GM18867 (cell line): Measurements from ENCODE around the gene ADGRG2.
"Not testable (repeated sequence)": the region's sequence is repeated elsewhere in the genome, so short reads cannot be mapped to it uniquely, and the experiment has no call there.

Experiments
- ATAC-seq: cut with Tn5 transposase; IDR thresholded peaks from one replicate; pipeline ENCODE4 v1.9.1; 2021; ENCODE audit warnings: mild to moderate bottlenecking, moderate library complexity; ENCODE audit not compliant: unreplicated experiment

Gene ADGRG2

DNA sequence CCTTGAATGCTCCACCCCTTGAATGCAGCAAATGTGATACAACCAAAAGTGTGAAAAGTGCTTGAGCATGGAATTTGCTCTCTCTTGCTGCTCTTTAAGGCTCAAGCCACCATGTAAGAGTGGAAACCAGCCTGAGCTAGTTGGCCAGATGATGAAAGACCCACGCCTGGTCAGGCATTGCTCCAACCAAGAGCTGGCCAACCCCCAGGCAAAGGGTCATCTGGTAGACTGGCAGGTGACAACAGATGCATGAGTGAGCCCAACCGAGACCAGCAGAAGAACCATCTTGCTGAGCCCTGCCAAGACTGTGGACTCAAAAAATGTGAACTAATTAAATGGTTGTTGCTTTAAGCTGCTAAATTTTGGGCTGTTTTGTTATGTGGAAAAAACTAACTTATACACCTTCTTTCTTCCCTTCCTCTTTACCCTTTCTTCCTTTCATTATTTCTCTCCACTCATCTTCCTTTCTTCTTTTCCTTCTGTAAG is 32.7 kb downstream of the ADGRG2 start:
- no peak for ATAC-seq

DNA sequence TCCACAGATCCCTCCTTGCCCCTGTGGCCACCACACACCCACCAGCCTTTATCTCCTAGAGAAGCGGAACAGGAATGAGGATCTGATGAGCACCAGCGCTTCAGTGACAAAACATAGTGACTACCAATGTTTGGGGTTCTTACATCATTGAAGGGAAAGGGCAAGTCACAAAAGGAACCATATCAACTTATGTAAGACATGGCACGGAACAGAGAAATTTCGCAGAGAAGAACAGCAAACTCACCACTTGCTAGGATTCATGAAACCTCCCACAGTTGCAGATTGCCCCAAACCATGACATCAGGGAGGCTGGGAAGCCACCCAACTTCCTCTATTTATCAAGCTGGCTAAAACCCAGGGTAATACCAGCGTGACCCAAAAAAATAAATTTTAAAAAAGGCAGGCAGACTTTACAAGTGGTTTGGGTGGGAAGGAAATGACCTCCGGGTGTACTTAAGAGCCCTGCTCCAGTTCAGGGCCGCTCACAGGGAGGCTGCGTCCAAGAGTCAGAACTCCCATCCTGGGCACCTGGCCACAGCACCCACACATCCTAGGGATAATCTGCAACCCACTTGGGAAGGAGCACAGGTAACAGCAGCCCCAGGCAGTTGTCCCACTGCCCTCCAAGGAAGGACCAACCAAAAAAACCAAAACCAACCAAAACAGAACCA is 36.0 kb downstream of the ADGRG2 start:
- ATAC-seq: no peak

DNA sequence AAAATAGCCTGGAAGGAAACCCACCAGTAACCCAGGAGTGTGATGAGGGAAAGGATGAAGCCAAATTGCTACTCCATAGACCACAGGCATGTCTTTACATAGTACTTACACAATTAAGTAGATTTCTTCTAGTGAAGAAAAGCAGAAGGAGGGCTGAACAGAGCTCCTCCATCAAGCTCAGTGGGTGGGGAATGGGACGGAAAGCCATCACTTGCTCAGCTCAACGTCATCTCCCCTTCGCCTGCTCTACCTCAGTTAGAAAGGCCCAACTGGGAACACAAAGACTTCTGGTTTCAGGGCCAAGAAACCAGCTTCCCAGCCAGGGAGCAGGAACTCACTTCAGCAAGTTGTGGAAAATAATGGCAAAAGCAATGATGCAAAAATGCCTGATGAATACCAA is 36.6 kb downstream of the ADGRG2 start:
- ATAC-seq: no peak

DNA sequence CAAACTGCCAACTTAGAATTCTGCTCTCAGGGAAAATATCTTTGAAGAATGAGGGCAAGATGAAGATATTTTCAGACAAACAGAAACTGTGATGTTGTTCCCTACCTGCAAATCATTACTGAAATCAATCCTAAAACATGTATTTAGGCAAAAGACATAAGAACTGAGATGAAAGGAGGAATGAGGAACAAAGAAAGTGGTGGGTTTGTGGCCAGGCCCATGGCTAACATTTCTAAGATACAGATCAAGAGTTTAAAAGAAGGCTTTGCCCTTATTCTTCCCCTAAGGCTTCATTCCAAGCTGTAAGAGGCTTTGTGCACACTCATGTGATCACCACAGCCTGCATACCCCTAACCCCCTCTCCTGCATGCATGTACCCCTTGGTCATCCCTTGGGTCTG is 46.5 kb downstream of the ADGRG2 start:
- no peak for ATAC-seq

DNA sequence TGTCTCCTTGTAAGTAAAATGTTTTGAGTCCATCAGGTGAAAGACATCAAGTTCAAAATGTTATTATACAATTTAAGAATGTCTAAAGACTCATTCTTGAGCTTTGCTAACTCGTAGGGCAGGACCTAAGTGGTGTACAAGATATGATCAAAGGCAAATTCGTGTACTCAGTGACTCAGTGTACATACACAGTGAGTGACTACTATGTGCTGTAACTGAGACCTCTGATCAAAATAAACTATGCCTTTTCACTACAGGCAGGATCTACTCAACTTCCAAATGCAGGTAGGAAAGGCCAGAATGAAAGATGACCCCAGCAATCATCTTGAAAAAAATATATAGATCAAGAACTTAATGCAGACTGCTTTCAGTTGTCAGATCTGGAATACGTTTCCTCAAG is 49.9 kb downstream of the ADGRG2 start:
- no peak for ATAC-seq

DNA sequence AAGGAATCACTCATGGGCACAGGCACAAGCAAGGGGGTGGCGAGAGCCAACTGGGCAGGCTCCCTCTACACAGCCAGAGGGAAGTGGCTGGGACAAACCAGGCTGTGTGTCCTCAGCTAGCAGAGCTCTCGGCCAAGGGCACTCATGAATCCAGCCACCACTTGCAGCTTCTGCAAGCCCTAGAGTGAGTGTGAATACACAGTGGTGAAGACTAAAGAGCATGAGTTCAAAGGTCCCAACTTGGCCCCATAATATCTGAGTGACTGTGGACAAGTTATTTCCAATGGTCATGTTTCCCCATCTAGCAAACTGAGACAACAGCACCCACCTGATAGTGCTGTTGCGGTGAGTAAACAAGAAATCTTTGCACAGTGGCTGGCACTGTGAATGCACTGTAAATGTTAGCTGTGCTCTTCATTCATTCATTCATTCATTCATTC is 51.7 kb downstream of the ADGRG2 start:
- no peak for ATAC-seq

DNA sequence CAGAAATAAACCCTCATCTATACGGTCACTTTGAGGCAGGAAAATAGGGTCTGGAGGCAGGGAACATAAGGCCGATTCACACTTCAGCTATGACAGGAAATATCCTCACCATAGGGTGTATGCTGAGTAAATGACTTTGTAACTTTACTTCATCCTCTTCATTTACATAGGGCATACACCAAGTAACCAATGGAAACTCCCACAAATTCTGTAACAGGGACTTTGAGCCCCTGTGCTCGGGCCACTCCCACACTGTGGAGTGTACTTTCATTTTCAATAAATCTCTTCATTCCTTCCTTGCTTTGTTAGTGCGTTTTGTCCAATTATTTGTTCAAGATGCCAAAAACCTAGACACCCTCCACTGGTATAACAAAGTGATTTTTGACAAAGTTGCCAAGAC is 55.3 kb downstream of the ADGRG2 start:
- not testable (repeated sequence) for ATAC-seq

DNA sequence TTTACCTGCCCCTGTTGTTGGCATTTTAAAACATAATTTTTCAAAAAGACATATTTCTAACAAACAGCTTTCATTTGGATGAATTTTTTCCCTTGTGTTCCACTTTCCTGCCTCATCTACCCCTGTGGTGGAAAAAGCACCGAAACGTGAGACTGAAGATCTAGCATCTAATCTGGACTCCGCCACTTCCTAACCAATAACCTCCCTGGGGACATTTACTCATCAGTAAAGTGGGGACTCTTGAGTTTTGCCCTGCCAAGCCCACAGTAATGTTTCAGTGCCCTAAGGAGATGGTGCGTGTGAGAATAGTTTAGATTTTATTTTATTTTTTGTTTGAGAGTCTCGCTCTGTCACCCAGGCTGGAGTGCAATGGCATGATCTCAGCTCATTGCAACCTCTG is 56.7 kb downstream of the ADGRG2 start:
- peak; percentile 58 for ATAC-seq

DNA sequence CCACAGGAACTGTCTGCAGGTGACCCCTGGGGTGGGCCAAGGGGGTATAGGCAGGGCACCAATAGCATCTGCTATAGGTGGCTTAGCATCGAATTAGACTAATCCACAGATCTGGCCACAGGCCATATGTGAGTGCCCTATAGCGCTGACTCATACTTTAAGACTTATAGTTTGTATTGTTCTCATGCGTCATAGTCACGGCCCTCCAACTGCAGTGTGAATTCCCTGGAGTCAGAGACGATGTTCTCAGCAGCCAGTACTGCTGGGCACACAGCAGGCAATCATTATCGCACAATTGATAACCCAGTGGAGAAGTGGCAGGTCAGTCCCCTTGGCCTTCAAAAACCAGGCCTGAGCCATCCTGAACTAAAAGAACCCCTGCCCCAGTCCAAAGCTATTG is 58.1 kb downstream of the ADGRG2 start:
- ATAC-seq: no peak

DNA sequence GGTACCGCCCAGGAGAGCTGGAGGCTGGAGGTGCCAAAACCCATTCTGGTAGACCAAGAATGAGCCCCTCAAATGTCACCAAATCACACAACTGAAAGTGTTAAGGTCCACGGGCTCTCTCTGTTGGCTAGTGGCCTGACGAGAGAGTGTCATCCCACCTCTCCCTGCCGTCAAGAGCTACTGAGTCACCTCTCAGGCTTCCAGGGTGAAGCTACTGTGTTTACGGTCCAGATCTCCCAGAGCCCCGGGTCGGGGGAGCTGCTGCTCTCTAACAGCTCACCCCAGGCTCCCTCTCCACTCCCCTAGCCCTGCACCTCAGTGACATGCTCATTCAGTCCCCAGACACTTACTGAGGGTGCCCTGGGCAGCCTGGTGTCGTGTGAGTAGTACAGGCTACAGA is 59.2 kb downstream of the ADGRG2 start:
- ATAC-seq: no peak

DNA sequence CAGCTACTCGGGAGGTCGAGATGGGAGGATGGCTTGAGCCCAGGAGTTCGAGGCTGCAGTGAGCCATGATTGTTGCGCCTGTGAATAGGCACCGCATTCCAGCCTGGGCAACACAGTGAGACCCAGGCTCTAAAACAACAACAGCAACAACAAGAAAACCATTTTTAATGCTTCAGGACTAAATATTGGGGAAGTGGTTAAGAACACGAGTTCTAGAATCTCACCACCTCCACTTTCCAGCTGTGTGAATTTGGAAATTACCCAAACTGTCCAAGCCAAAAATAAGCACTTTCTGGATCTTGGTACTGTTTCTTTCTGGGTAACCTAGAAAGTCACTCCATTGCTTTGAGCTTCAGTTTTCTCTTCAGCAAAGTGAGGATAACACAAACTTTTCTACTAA is 63.2 kb downstream of the ADGRG2 start:
- no peak for ATAC-seq

DNA sequence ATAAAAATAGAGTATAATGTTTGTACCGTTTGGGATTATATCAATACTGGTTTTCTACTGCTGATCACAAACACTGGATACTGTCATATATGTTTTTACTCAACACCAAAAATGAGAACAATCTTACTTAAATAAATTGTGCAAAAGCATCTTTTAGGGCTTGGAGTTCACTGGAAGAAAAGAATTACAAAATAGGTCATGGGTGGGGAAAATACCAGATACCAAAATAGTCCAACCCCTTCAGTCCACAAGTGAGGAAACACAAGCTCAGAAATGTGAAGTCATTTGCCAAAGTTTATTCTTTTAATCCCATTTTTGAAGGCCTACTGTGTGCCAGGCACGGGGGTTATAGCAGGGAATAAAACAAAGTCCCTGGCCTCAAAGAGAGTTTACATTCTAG is 64.4 kb downstream of the ADGRG2 start:
- no peak for ATAC-seq

DNA sequence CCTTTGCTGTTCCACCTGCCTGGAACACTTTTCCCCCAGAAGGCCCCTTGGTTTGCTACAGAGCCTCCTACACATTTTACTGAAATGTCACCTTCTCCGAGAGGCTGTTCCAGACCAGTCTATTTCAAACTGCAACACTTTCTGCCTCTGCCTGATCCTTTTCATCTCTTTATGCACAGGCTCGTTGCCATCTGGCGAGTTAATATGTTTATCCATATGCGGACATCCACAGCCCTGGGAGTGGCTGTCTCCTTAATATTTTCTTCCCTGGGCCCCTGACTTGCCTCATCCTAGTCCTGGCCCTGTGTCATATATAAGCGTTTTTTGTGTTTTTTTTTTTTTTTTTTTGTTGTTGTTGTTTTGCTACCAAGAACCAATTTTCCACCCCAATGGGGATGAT is 73.2 kb downstream of the ADGRG2 start:
- ATAC-seq: no peak

DNA sequence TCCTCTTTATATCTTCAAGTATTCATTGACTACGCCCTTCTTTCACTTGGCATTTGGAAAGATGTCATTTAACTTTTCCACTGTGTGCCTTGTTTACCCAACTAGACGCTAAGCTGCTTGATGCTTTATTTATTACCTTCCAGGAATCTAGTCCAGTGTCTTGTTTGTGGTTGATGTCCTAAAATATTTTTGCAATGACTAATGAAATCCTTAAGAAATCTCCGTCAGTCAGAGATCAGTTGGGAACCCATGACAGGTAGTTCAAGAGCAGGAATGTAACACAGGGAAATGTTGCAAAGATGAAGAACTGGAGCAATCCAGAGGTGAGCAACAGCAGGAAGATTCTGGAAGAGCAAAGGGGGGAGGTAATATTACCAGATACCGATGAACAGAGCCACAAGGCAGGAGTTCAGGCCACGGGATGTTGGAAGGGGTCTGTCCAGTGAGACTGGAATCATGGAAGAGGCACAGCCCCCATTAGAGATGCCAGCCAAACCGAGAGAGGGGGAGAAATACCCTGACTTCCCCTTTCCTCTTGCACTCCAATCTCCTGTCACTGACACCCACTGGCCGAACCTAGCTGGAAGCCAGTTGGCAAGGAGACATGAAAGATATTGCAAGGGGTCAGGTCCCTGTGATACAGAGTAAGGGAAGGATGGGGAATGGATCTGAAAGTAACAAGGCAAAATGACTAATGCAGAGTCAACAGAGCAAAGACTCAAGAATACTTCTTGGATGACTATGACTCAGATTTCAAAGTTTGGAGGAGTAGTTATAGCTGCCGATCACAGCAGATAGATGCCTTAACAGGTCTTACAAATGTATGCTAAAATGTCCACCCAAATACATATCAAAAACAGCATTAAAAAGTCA is 75.7 kb downstream of the ADGRG2 start:
- ATAC-seq: no peak

DNA sequence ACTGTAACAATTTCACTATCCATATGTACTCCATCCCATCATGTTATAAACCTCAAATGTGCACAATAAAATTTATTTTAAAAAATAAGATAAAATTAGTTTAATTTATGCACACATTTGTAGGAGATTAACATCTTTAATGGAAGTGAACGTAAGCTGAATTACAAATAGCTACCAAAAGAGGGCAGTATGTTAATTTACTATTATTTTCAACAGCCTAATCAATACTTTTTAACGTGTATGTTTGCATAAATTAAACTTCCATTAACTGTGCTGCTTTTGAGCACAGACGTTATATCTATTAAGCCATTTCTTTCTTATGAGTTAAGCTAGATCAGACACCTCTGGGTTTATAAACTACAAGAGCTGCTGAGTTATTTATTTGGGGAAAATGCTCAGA is 81.9 kb downstream of the ADGRG2 start:
- ATAC-seq: no peak

DNA sequence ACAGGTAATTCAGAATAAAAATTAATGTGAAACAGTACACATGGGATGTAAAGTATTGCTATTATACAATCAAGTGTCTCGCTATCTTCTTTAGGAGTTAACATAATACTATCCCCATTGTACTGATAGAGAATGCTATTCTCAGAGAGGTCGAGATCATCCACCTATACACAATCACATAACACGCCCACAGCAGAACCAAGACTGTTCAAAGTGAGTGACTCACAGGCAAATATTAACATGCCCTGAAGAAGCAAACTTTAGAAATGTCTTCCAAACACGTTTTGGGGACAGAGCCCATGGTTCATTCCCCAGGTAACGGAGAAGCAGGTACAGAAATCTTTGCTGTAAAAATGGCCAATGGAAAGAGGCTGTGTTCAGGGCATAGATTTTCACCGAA is 88.2 kb downstream of the ADGRG2 start:
- ATAC-seq: no peak

DNA sequence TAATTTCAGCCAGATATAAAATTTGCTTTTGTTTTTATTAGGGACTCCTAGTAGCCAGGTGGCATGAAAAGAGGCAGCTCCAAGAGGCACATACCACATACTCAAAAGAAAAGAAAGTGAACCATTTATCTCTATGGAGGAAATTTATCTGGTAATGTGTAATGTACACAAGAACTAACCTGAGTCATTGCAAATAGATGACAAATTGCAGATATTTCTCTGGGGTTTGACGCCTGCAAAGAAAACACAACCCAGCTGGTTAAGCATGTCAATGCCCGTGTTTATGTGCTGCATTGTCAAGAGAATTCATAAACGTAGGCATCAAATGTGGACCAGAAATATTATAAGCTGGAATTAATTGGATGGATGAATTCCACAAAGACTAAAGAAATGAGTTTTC is 91.5 kb downstream of the ADGRG2 start:
- no peak for ATAC-seq

DNA sequence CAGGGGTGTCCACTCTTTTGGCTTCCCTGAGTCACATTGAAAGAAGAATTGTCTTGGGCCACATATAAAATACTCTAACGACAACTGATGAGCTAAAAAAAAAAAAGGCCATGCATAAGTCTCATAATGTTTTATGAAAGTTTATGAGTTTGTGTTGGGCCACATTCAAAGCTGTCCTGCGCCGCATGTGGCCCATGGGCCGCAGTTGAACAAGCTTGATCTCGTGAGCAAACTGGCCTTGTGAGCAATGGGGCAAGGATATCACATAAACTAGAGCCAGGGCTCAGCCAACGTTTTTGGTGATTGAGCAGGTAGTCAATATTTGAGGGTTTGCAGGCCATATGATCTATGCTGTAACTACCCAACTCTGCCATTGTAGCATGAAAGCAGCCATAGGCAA is 93.7 kb downstream of the ADGRG2 start:
- ATAC-seq: no peak

DNA sequence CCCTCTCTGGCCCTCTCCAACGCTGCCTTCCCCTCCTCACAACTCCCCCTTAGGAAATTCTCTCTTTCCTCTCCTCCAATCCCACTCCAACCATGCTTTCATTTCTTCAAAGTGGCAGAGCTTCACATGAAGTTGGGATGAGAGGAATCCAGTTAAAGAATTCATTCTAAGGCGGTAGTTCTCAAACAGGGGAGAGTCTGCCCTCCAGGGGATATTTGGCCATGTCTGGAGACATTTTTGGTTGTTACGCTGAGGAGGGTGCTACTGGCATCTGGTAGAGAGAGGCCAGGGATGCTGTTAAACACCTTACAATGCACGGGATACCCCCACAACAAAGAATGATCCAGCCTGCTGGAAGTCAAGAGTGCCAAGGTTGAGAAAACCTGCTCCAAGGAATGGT is 97.9 kb downstream of the ADGRG2 start:
- no peak for ATAC-seq

DNA sequence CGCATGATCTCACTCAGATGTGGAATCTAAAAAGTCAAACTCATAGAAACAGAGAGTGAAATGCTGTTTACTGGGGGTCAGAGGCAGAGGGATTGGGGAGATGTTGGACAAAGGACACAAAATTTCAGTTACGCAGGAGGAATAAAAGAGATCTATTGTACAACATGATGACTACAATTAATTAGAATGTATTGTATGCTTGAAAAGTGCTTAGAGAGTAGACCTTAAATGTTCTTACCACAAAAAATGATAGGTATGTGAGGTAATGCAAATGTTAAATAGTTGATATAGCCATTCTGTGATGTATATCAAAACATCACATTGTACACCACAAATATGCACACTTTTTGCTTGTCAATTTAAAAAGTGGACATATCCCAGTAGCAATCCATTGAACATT is 102.3 kb downstream of the ADGRG2 start:
- no peak for ATAC-seq

DNA sequence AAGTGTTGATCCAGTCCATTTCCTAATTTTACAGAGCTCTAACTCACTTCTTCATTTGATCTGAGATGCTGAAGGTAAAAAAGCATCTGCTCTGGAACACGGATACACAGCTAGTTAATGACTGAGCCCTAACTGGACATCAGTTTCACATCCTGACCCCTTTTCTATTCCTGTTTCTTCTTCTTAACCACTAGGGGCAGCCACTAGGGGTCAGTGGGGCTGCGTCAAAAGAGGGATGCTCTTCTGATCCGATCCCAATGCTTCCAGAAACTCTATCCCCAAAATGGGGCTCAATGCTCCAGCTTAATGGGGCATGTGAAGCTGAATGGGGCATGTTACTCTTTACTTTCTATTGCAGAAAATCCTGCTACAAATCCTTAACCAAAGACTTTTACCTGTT is 105.0 kb downstream of the ADGRG2 start:
- peak; percentile 48 for ATAC-seq

DNA sequence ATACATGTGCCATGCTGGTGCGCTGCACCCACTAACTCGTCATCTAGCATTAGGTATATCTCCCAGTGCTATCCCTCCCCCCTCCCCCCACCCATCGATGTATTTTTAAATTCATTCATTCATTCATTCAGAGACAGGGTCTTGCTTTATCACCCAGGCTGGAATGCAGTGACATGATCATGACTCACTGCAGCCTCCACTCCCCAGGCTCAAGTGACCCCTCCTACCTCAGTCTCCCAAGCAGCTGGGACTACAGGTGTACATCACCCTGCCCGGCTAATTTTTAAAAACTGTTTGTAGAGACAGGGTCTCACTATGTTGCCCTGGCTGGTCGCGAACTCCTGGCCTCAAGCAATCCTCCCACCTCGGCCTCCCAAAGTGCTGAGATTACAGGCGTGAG is 105.7 kb downstream of the ADGRG2 start:
- not testable (repeated sequence) for ATAC-seq
